ENCODE data around the gene TMIGD3. TPM values are rescaled to one million over a fixed set of nuclear protein-coding genes. Genes with fewer than 3 reads are reported as not detected.

Gene TMIGD3
- total RNA-seq, 1 experiment from 2014 or later: not detected

- H3K4me1 ChIP-seq (ENCODE audit: low read length): peaks cover 35% of the 10 kb centered on the region
- H3K27me3 ChIP-seq (ENCODE audit: low read length): no peaks in the 10 kb centered on the region
- H3K36me3 ChIP-seq (ENCODE audit: insufficient read depth, low read length): no peaks in the 10 kb centered on the region
- no peak overlapping the region for H3K4me3 ChIP-seq (ENCODE audit: low read length)
- H3K27ac ChIP-seq (ENCODE audit: low read length): no peak overlapping the region
- no peak for DNase-seq
- H3K79me2 ChIP-seq (ENCODE audit: low read length): no peaks in the 10 kb centered on the region
- no peaks in the 10 kb centered on the region for H4K20me1 ChIP-seq (ENCODE audit: insufficient read depth, low read depth, low read length)
- H3K9me2 ChIP-seq (replicated peaks; ENCODE audit: insufficient read depth, low read length): no peaks in the 10 kb centered on the region
- H2AFZ ChIP-seq (ENCODE audit: low read length): no peak overlapping the region
- no peak overlapping the region for H3K4me2 ChIP-seq (ENCODE audit: low read depth, low read length, poor library complexity, severe bottlenecking)
- H3K9me3 ChIP-seq (ENCODE audit: low read length): no peaks in the 10 kb centered on the region
- no peak overlapping the region for H3K9ac ChIP-seq (ENCODE audit: low read length)
Observed at GRCh38 chr1:111501645-111502044, 1.8 kb downstream of the TMIGD3 start.

DNA sequence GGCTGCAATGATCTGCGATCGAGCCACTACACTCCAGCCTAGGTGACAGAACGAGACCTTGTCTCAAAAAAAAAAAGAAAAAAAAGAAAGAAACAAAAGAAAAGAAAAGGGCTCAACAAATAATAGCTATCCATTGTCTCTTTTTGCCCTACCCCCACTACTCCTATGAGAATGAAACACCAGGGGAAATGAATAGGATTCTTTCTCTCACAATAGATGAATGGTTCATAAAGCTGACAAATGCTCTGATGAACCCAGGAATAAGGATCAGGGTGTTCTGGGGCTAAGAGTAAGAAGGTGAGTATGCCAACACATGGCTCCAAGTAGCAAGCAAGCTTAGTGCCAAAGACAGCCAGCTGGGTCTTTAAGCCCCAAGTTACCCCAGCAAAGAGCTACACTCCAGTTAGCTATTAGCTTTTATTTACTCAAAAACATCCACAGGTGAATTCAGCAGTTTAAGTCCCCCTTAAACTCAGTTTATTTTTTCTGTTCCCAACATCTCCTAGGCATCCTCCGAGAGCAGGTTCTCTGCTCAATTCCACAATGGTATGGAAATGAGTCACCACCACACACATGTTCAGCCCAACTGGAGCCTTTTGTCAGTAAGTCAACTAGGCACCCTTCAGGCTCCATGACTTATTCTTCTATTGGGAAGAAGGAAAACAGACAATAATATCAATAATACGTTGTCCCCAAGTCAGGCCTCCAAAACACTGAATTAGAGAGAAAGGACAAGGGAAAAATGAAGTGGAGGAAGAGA, 4.2 kb downstream of the TMIGD3 start:
- Histone ChIP-seq H3K27ac (ENCODE audit: low read length) (no peak overlapping the region), H4K20me1 (ENCODE audit: insufficient read depth, low read depth, low read length) (no peaks in the 10 kb centered on the region), H3K9me3 (ENCODE audit: low read length) (no peaks in the 10 kb centered on the region), H3K79me2 (ENCODE audit: low read length) (no peaks in the 10 kb centered on the region), H3K27me3 (ENCODE audit: low read length) (no peaks in the 10 kb centered on the region), H3K4me1 (ENCODE audit: low read length) (peaks cover 11% of the 10 kb centered on the region), H3K9ac (ENCODE audit: low read length) (no peak overlapping the region), H3K4me3 (ENCODE audit: low read length) (no peak overlapping the region), H3K36me3 (ENCODE audit: insufficient read depth, low read length) (no peaks in the 10 kb centered on the region), H3K9me2 (replicated peaks; ENCODE audit: insufficient read depth, low read length) (no peaks in the 10 kb centered on the region), H2AFZ (ENCODE audit: low read length) (no peak overlapping the region), H3K4me2 (ENCODE audit: low read depth, low read length, poor library complexity, severe bottlenecking) (no peak overlapping the region)
- no peak for DNase-seq

GRCh38 chr1:111497592-111497991, 5.8 kb downstream of the TMIGD3 start:
- DNase-seq: no peak

GRCh38 chr1:111496398-111496797, 7.0 kb downstream of the TMIGD3 start:
- Histone ChIP-seq H3K36me3 (ENCODE audit: insufficient read depth, low read length) (no peaks in the 10 kb centered on the region), H4K20me1 (ENCODE audit: insufficient read depth, low read depth, low read length) (no peaks in the 10 kb centered on the region), H3K79me2 (ENCODE audit: low read length) (no peaks in the 10 kb centered on the region), H3K9me3 (ENCODE audit: low read length) (no peaks in the 10 kb centered on the region), H3K4me1 (ENCODE audit: low read length) (peaks cover 4% of the 10 kb centered on the region; the same call in 1 of the 2 replicates), H3K27me3 (ENCODE audit: low read length) (no peaks in the 10 kb centered on the region), H3K4me2 (ENCODE audit: low read depth, low read length, poor library complexity, severe bottlenecking) (no peak overlapping the region), H3K27ac (ENCODE audit: low read length) (no peak overlapping the region), H2AFZ (ENCODE audit: low read length) (no peak overlapping the region), H3K9ac (ENCODE audit: low read length) (no peak overlapping the region), H3K4me3 (ENCODE audit: low read length) (no peak overlapping the region), H3K9me2 (replicated peaks; ENCODE audit: insufficient read depth, low read length) (no peaks in the 10 kb centered on the region)
- no peak for DNase-seq

More at GRCh38 chr1:111497592-111497991, 5.8 kb downstream of the TMIGD3 start:
- no peaks in the 10 kb centered on the region for H3K79me2 ChIP-seq (ENCODE audit: low read length)
- H3K27ac ChIP-seq (ENCODE audit: low read length): no peak overlapping the region
- H3K4me2 ChIP-seq (ENCODE audit: low read depth, low read length, poor library complexity, severe bottlenecking): no peak overlapping the region
- no peaks in the 10 kb centered on the region for H3K9me3 ChIP-seq (ENCODE audit: low read length)
- H3K9ac ChIP-seq (ENCODE audit: low read length): no peak overlapping the region
- no peak overlapping the region for H3K4me3 ChIP-seq (ENCODE audit: low read length)
- no peaks in the 10 kb centered on the region for H3K27me3 ChIP-seq (ENCODE audit: low read length)
- peaks cover 4% of the 10 kb centered on the region; the same call in 1 of the 2 replicates for H3K4me1 ChIP-seq (ENCODE audit: low read length)
- no peak overlapping the region for H2AFZ ChIP-seq (ENCODE audit: low read length)
- H4K20me1 ChIP-seq (ENCODE audit: insufficient read depth, low read depth, low read length): no peaks in the 10 kb centered on the region
- H3K9me2 ChIP-seq (replicated peaks; ENCODE audit: insufficient read depth, low read length): no peaks in the 10 kb centered on the region
- no peaks in the 10 kb centered on the region for H3K36me3 ChIP-seq (ENCODE audit: insufficient read depth, low read length)

- H3K27me3 ChIP-seq (ENCODE audit: low read length): no peaks in the 10 kb centered on the region
- H3K27ac ChIP-seq (ENCODE audit: low read length): no peak overlapping the region
- H3K4me3 ChIP-seq (ENCODE audit: low read length): no peak overlapping the region
- no peak overlapping the region for H3K4me2 ChIP-seq (ENCODE audit: low read depth, low read length, poor library complexity, severe bottlenecking)
- no peak for DNase-seq
- H4K20me1 ChIP-seq (ENCODE audit: insufficient read depth, low read depth, low read length): no peaks in the 10 kb centered on the region
- H3K79me2 ChIP-seq (ENCODE audit: low read length): no peaks in the 10 kb centered on the region
- no peak overlapping the region for H3K9ac ChIP-seq (ENCODE audit: low read length)
- no peaks in the 10 kb centered on the region for H3K9me2 ChIP-seq (replicated peaks; ENCODE audit: insufficient read depth, low read length)
- H3K9me3 ChIP-seq (ENCODE audit: low read length): no peaks in the 10 kb centered on the region
- H3K4me1 ChIP-seq (ENCODE audit: low read length): peaks cover 4% of the 10 kb centered on the region; the same call in 1 of the 2 replicates
- H2AFZ ChIP-seq (ENCODE audit: low read length): no peak overlapping the region
- H3K36me3 ChIP-seq (ENCODE audit: insufficient read depth, low read length): no peaks in the 10 kb centered on the region
Observed at GRCh38 chr1:111491070-111491469, 12.4 kb downstream of the TMIGD3 start.

- Histone ChIP-seq H3K4me3 (ENCODE audit: low read length) (no peak overlapping the region), H3K4me2 (ENCODE audit: low read depth, low read length, poor library complexity, severe bottlenecking) (no peak overlapping the region), H3K79me2 (ENCODE audit: low read length) (no peaks in the 10 kb centered on the region), H4K20me1 (ENCODE audit: insufficient read depth, low read depth, low read length) (no peaks in the 10 kb centered on the region), H3K9me3 (ENCODE audit: low read length) (no peaks in the 10 kb centered on the region), H2AFZ (ENCODE audit: low read length) (no peak overlapping the region), H3K27ac (ENCODE audit: low read length) (no peak overlapping the region), H3K9ac (ENCODE audit: low read length) (no peak overlapping the region), H3K27me3 (ENCODE audit: low read length) (no peaks in the 10 kb centered on the region), H3K9me2 (replicated peaks; ENCODE audit: insufficient read depth, low read length) (no peaks in the 10 kb centered on the region), H3K36me3 (ENCODE audit: insufficient read depth, low read length) (no peaks in the 10 kb centered on the region), H3K4me1 (ENCODE audit: low read length) (peaks cover 4% of the 10 kb centered on the region; the same call in 1 of the 2 replicates)
- DNase-seq: no peak
Observed at GRCh38 chr1:111490220-111490619, 13.2 kb downstream of the TMIGD3 start.

- H3K36me3 ChIP-seq (ENCODE audit: insufficient read depth, low read length): no peaks in the 10 kb centered on the region
- H2AFZ ChIP-seq (ENCODE audit: low read length): no peak overlapping the region
Observed at GRCh38 chr1:111489604-111490003, 13.8 kb downstream of the TMIGD3 start.

DNA sequence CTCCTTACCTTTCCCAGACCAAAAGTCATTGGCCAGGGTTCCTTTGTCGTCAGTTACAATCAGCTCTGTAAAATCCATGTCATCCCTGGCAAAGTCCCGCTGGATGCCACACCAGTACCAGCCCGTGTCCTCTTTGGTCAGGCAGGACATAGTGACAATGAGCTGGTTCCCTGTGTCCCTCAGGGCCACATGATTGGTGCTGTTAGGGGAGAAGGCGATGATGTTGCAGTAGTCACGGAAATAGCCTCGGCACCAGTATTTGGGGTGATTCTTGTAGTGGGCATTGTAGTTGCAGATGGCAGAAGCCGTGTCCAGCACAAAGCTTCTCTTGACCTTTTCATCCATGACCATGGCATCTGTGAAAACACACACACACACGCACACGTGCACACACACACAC, 14.8 kb downstream of the TMIGD3 start:
- Histone ChIP-seq H3K27me3 (ENCODE audit: low read length) (no peaks in the 10 kb centered on the region), H3K36me3 (ENCODE audit: insufficient read depth, low read length) (no peaks in the 10 kb centered on the region), H3K4me1 (ENCODE audit: low read length) (peaks cover 4% of the 10 kb centered on the region; the same call in 1 of the 2 replicates), H2AFZ (ENCODE audit: low read length) (no peak overlapping the region), H4K20me1 (ENCODE audit: insufficient read depth, low read depth, low read length) (no peaks in the 10 kb centered on the region), H3K4me2 (ENCODE audit: low read depth, low read length, poor library complexity, severe bottlenecking) (no peak overlapping the region), H3K27ac (ENCODE audit: low read length) (no peak overlapping the region), H3K9ac (ENCODE audit: low read length) (no peak overlapping the region), H3K4me3 (ENCODE audit: low read length) (no peak overlapping the region), H3K9me3 (ENCODE audit: low read length) (no peaks in the 10 kb centered on the region), H3K9me2 (replicated peaks; ENCODE audit: insufficient read depth, low read length) (no peaks in the 10 kb centered on the region), H3K79me2 (ENCODE audit: low read length) (no peaks in the 10 kb centered on the region)
- no peak for DNase-seq

More at GRCh38 chr1:111489604-111490003, 13.8 kb downstream of the TMIGD3 start:
- Histone ChIP-seq H3K27me3 (ENCODE audit: low read length) (no peaks in the 10 kb centered on the region), H3K9me2 (replicated peaks; ENCODE audit: insufficient read depth, low read length) (no peaks in the 10 kb centered on the region), H3K4me1 (ENCODE audit: low read length) (peaks cover 4% of the 10 kb centered on the region; the same call in 1 of the 2 replicates), H3K27ac (ENCODE audit: low read length) (no peak overlapping the region), H3K79me2 (ENCODE audit: low read length) (no peaks in the 10 kb centered on the region), H3K9me3 (ENCODE audit: low read length) (no peaks in the 10 kb centered on the region), H4K20me1 (ENCODE audit: insufficient read depth, low read depth, low read length) (no peaks in the 10 kb centered on the region), H3K9ac (ENCODE audit: low read length) (no peak overlapping the region), H3K4me2 (ENCODE audit: low read depth, low read length, poor library complexity, severe bottlenecking) (no peak overlapping the region), H3K4me3 (ENCODE audit: low read length) (no peak overlapping the region)
- no peak for DNase-seq
